GM21423 (cell line): Measurements from ENCODE around the gene PPFIBP2.
"Not testable (repeated sequence)": the region's sequence is repeated elsewhere in the genome, so short reads cannot be mapped to it uniquely, and the experiment has no call there.

Experiments
- ATAC-seq: cut with Tn5 transposase; IDR thresholded peaks from one replicate; pipeline ENCODE4 v1.9.1; 2021; ENCODE audit warnings: mild to moderate bottlenecking, moderate library complexity; ENCODE audit not compliant: unreplicated experiment

PPFIBP2 gene

GRCh38 chr11:7498193-7498592 lies 15.6 kb upstream of the PPFIBP2 start:
- no peak for ATAC-seq

GRCh38 chr11:7499081-7499480 lies 14.7 kb upstream of the PPFIBP2 start:
- ATAC-seq: no peak

- no peak for ATAC-seq
These were observed 13.5 kb upstream of the PPFIBP2 start for GRCh38 chr11:7500251-7500650.

GRCh38 chr11:7501251-7501650 lies 12.5 kb upstream of the PPFIBP2 start:
- no peak for ATAC-seq

- no peak for ATAC-seq
These were observed 11.9 kb upstream of the PPFIBP2 start for GRCh38 chr11:7501894-7502293.

- no peak for ATAC-seq
These were observed 7.6 kb upstream of the PPFIBP2 start for GRCh38 chr11:7506243-7506642.

GRCh38 chr11:7508087-7508486 lies 5.7 kb upstream of the PPFIBP2 start:
- no peak for ATAC-seq

- ATAC-seq: no peak
These were observed 3.8 kb upstream of the PPFIBP2 start for GRCh38 chr11:7509966-7510365.

- ATAC-seq: no peak
These were observed 2.4 kb upstream of the PPFIBP2 start for GRCh38 chr11:7511401-7511800.

GRCh38 chr11:7512525-7513233 lies 1.1 kb upstream of the PPFIBP2 start:
- peak; percentile 69 for ATAC-seq

- ATAC-seq: no peak
These were observed 346 bp downstream of the PPFIBP2 start for GRCh38 chr11:7514099-7514591.

GRCh38 chr11:7515447-7515886 lies 1.7 kb downstream of the PPFIBP2 start:
- no peak for ATAC-seq

GRCh38 chr11:7516475-7516874 lies 2.7 kb downstream of the PPFIBP2 start:
- ATAC-seq: no peak

GRCh38 chr11:7517743-7518142 lies 3.9 kb downstream of the PPFIBP2 start:
- ATAC-seq: not testable (repeated sequence)

- no peak for ATAC-seq
These were observed 5.2 kb downstream of the PPFIBP2 start for GRCh38 chr11:7518811-7519562.

- ATAC-seq: peak; percentile 58
These were observed 6.5 kb downstream of the PPFIBP2 start for GRCh38 chr11:7520011-7520942.

- ATAC-seq: peak; percentile 76
These were observed 7.2 kb downstream of the PPFIBP2 start for GRCh38 chr11:7520981-7521487.

GRCh38 chr11:7522121-7522520 lies 8.3 kb downstream of the PPFIBP2 start:
- ATAC-seq: no peak

- ATAC-seq: no peak
These were observed 8.7 kb downstream of the PPFIBP2 start for GRCh38 chr11:7522546-7522945.

- no peak for ATAC-seq
These were observed 9.8 kb downstream of the PPFIBP2 start for GRCh38 chr11:7523416-7524210.
